Body of pancreas (tissue), 4 donors: ENCODE results near the gene MORF4L2. TPM values are rescaled to one million over a fixed set of nuclear protein-coding genes. Genes with fewer than 3 reads are reported as not detected.

Experiments used
- ATAC-seq: fragments of 150-250 bp; one replicate; pipeline ENCODE4 v1.9.1; 2016
- DNase-seq, 4 donors: peaks; one replicate each; pipeline ENCODE4 v3.0.0-alpha.2; 2019
- H3K27ac ChIP-seq, 4 donors: fragments of 200-600 bp; sonication (generic); 1 replicate in 3 of 4; 2 replicates in 1 of 4; pipeline versions ENCODE4 v1.5.1 to v1.6.1; 2016 to 2019; ENCODE audit warnings: mild to moderate bottlenecking in 1 of 4, mixed read lengths in 1 of 4, moderate library complexity in 1 of 4
- H3K27me3 ChIP-seq, 2 donors: fragments of 200-600 bp; sonication (generic); one replicate each; pipeline ENCODE4 v1.6.0; 2016; ENCODE audit warnings: mild to moderate bottlenecking in 1 of 2
- H3K36me3 ChIP-seq, 2 donors: fragments of 200-600 bp; sonication (generic); replicated peaks in 1 of 2; 2 replicates each; pipeline ENCODE4 v1.5.1; 2016; ENCODE audit warnings: low read depth in 2 of 2; ENCODE audit not compliant: insufficient read depth in 1 of 2
- H3K4me1 ChIP-seq: fragments of 200-600 bp; sonication (generic); one replicate; pipeline ENCODE4 v1.6.0; 2016
- H3K4me3 ChIP-seq, 2 donors: fragments of 200-600 bp; sonication (generic); 1 replicate in 1 of 2; 2 replicates in 1 of 2; pipeline ENCODE4 v1.5.1; 2016 to 2019
- H3K9me3 ChIP-seq, 3 donors: fragments of 200-600 bp; sonication (generic); 1 replicate in 2 of 3; 2 replicates in 1 of 3; pipeline ENCODE4 v1.5.1; 2016
- POLR2A ChIP-seq, 3 donors: fragments of 450-650 bp; IDR thresholded peaks; one replicate each; pipeline ENCODE4 v1.6.1; 2016; ENCODE audit warnings: antibody characterized with exemption in 3 of 3, mild to moderate bottlenecking in 2 of 3
- WGBS, 2 donors: methylation state at CpG; one replicate each; pipeline ENCODE4 v1.1.5; 2017; 5-methylcytosine and 5-hydroxymethylcytosine counted together
- intact Hi-C: fragments of 100-400 bp; cut with DNase I; formaldehyde crosslinking; loops from one replicate; pipeline ENCODE4 v1.15.1; 2023
- total RNA-seq, 2 donors: library from RNA; depleted of rRNA; stranded (reverse); fragments of >200 nt; gene quantifications; one replicate each; pipeline ENCODE4 v1.1.0, GENCODE V29; 2016
- TF ChIP-seq, protein P1 (sequence below), 7 experiments: fragments of 450-650 bp in 4 of 7; fragments of 200-600 bp in 3 of 7; sonication (generic) in 3 of 7; IDR thresholded peaks; one replicate each; pipeline ENCODE4 v1.5.1; 2016 to 2019; ENCODE audit warnings: antibody characterized with exemption in 7 of 7

MORF4L2 gene
- total RNA-seq, 2 donors from 2014 or later: 135 to 231 TPM

- no peak for DNase-seq
- Histone ChIP-seq H3K4me1 (no peaks in the 10 kb centered on the region), H3K36me3 (no peaks in the 10 kb centered on the region), H3K9me3 (no peaks in the 10 kb centered on the region), H3K27me3 (no peaks in the 10 kb centered on the region), H3K27ac (no peak overlapping the region), H3K4me3 (no peak overlapping the region)
- no peak for ATAC-seq
- no peak for TF ChIP-seq POLR2A (IDR thresholded peaks at IDR 0.05)
- TF ChIP-seq, protein P1, sequence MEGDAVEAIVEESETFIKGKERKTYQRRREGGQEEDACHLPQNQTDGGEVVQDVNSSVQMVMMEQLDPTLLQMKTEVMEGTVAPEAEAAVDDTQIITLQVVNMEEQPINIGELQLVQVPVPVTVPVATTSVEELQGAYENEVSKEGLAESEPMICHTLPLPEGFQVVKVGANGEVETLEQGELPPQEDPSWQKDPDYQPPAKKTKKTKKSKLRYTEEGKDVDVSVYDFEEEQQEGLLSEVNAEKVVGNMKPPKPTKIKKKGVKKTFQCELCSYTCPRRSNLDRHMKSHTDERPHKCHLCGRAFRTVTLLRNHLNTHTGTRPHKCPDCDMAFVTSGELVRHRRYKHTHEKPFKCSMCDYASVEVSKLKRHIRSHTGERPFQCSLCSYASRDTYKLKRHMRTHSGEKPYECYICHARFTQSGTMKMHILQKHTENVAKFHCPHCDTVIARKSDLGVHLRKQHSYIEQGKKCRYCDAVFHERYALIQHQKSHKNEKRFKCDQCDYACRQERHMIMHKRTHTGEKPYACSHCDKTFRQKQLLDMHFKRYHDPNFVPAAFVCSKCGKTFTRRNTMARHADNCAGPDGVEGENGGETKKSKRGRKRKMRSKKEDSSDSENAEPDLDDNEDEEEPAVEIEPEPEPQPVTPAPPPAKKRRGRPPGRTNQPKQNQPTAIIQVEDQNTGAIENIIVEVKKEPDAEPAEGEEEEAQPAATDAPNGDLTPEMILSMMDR (IDR thresholded peaks at IDR 0.05): no peak
- 42 to 66% methylated on average over 2 to 3 of the region's 3 CpGs for WGBS, 2 donors
- intact Hi-C loops: no loop called here
These were observed 43.8 kb upstream of the MORF4L2 start for GRCh38 chrX:103730147-103730795.

GRCh38 chrX:103729015-103729414 is 42.5 kb upstream of the MORF4L2 start:
- no peaks in the 10 kb centered on the region for H3K4me1 ChIP-seq
- DNase-seq (no peak), ATAC-seq (no peak)
- no peak overlapping the region for H3K27ac ChIP-seq
- H3K36me3 ChIP-seq: no peaks in the 10 kb centered on the region
- H3K27me3 ChIP-seq: no peaks in the 10 kb centered on the region
- 41 to 53% methylated on average over 4 to 5 of the region's 5 CpGs for WGBS, 2 donors
- H3K4me3 ChIP-seq: no peak overlapping the region
- no peaks in the 10 kb centered on the region for H3K9me3 ChIP-seq
- intact Hi-C loops: no loop called here
- TF ChIP-seq, protein P1 (IDR thresholded peaks at IDR 0.05): no peak
- no peak for TF ChIP-seq POLR2A (IDR thresholded peaks at IDR 0.05)

GRCh38 chrX:103727115-103727514 is 40.6 kb upstream of the MORF4L2 start:
- H3K27me3 ChIP-seq: no peaks in the 10 kb centered on the region
- no peak overlapping the region for H3K27ac ChIP-seq
- DNase-seq (no peak), ATAC-seq (no peak)
- no peak for TF ChIP-seq POLR2A (IDR thresholded peaks at IDR 0.05)
- TF ChIP-seq, protein P1 (IDR thresholded peaks at IDR 0.05): no peak
- WGBS, 2 donors: 83 to 89% methylated on average over 3 to 4 of the region's 4 CpGs
- H3K4me1 ChIP-seq: no peaks in the 10 kb centered on the region
- intact Hi-C loops: no loop called here
- no peak overlapping the region for H3K4me3 ChIP-seq
- no peaks in the 10 kb centered on the region for H3K36me3 ChIP-seq
- no peaks in the 10 kb centered on the region for H3K9me3 ChIP-seq

GRCh38 chrX:103726477-103726876 is 40.0 kb upstream of the MORF4L2 start:
- Histone ChIP-seq H3K27me3 (no peaks in the 10 kb centered on the region), H3K36me3 (no peaks in the 10 kb centered on the region), H3K4me3 (no peak overlapping the region), H3K4me1 (no peaks in the 10 kb centered on the region), H3K9me3 (no peaks in the 10 kb centered on the region), H3K27ac (no peak overlapping the region)
- intact Hi-C loops: no loop called here
- DNase-seq (peak in 3 of 4 donors; percentile 10 to 36 (median 24)), ATAC-seq (no peak)
- 42% methylated on average over 5 of the region's 5 CpGs; no CpG with 5 or more reads in 1 of the 2 donors for WGBS, 2 donors
- TF ChIP-seq POLR2A (IDR thresholded peaks at IDR 0.05): no peak
- TF ChIP-seq, protein P1 (IDR thresholded peaks at IDR 0.05): no peak

- Histone ChIP-seq H3K4me3 (no peak overlapping the region), H3K27me3 (no peaks in the 10 kb centered on the region), H3K9me3 (no peaks in the 10 kb centered on the region), H3K36me3 (no peaks in the 10 kb centered on the region), H3K4me1 (no peaks in the 10 kb centered on the region), H3K27ac (no peak overlapping the region)
- WGBS, 2 donors: 30 to 56% methylated on average over 3 of the region's 3 CpGs
- intact Hi-C loops: no loop called here
- peak in 3 of 4 donors; percentile 10 to 17 (median 13) for DNase-seq
- ATAC-seq: no peak
- TF ChIP-seq, protein P1 (IDR thresholded peaks at IDR 0.05): no peak
- TF ChIP-seq POLR2A (IDR thresholded peaks at IDR 0.05): no peak
These were observed 36.0 kb upstream of the MORF4L2 start for GRCh38 chrX:103722505-103722904.
